H9 (cell line): ENCODE data around the gene RTN1. TPM values are rescaled to one million over a fixed set of nuclear protein-coding genes. Genes with fewer than 3 reads are reported as not detected.

Source experiments
- DNase-seq: peaks from one replicate; pipeline ENCODE4 v3.0.0-alpha.2; 2017
- H2AFZ ChIP-seq: one replicate; pipeline ENCODE4 v1.6.1; 2013; ENCODE audit warnings: mild to moderate bottlenecking, low read length, control low read depth, moderate library complexity
- H2AK5ac ChIP-seq: 2 replicates; pipeline ENCODE4 v1.6.1; 2013; ENCODE audit warnings: low read length, control low read depth, mixed read lengths; ENCODE audit not compliant: insufficient read length
- H2BK120ac ChIP-seq: one replicate; pipeline ENCODE4 v1.6.1; 2013; ENCODE audit warnings: low read depth, mild to moderate bottlenecking, low read length, control low read depth, inconsistent platforms; ENCODE audit not compliant: poor library complexity, severe bottlenecking
- H2BK12ac ChIP-seq: 2 replicates; pipeline ENCODE4 v1.6.1; 2013; ENCODE audit warnings: low read length, control low read depth, mixed read lengths, low read depth; ENCODE audit not compliant: insufficient read length
- H2BK15ac ChIP-seq: 2 replicates; pipeline ENCODE4 v1.6.1; 2013; ENCODE audit warnings: low read depth, low read length, control low read depth
- H2BK20ac ChIP-seq: one replicate; pipeline ENCODE4 v1.6.1; 2013; ENCODE audit warnings: low read depth, mild to moderate bottlenecking, low read length, control low read depth, inconsistent platforms; ENCODE audit not compliant: poor library complexity, severe bottlenecking
- H2BK5ac ChIP-seq: 2 replicates; pipeline ENCODE4 v1.6.1; 2013; ENCODE audit warnings: low read length, control low read depth, mixed read lengths; ENCODE audit not compliant: insufficient read length
- H3K14ac ChIP-seq: 2 replicates; pipeline ENCODE4 v1.6.1; 2013; ENCODE audit warnings: low read length, control low read depth; ENCODE audit not compliant: insufficient read depth
- H3K18ac ChIP-seq: 2 replicates; pipeline ENCODE4 v1.6.1; 2013; ENCODE audit warnings: low read depth, mild to moderate bottlenecking, mixed read lengths, low read length, control low read depth; ENCODE audit not compliant: insufficient read length
- H3K23ac ChIP-seq: 2 replicates; pipeline ENCODE4 v1.6.1; 2013; ENCODE audit warnings: low read length, control low read depth, mixed read lengths, low read depth; ENCODE audit not compliant: insufficient read length
- H3K23me2 ChIP-seq: 2 replicates; pipeline ENCODE4 v1.6.1; 2013; ENCODE audit warnings: low read depth, mild to moderate bottlenecking, mixed read lengths, low read length, control low read depth; ENCODE audit not compliant: insufficient read length, poor library complexity, severe bottlenecking
- H3K27ac ChIP-seq: 2 replicates; pipeline ENCODE4 v1.5.1; 2013; ENCODE audit warnings: low read length, control low read depth, mixed read lengths, low read depth; ENCODE audit not compliant: insufficient read length
- H3K27me3 ChIP-seq: 2 replicates; pipeline ENCODE4 v1.6.1; 2013; ENCODE audit warnings: low read length, control low read depth, inconsistent platforms; ENCODE audit not compliant: insufficient read depth
- H3K4ac ChIP-seq: 2 replicates; pipeline ENCODE4 v1.6.1; 2013; ENCODE audit warnings: low read depth, mild to moderate bottlenecking, control low read depth, inconsistent platforms, low read length, moderate library complexity
- H3K4me1 ChIP-seq: 2 replicates; pipeline ENCODE4 v1.6.1; 2013; ENCODE audit warnings: low read length, control low read depth, inconsistent platforms; ENCODE audit not compliant: insufficient read depth
- H3K4me2 ChIP-seq: 2 replicates; pipeline ENCODE4 v1.6.1; 2013; ENCODE audit warnings: low read length, control low read depth, mixed read lengths; ENCODE audit not compliant: insufficient read length, insufficient read depth
- H3K56ac ChIP-seq: 2 replicates; pipeline ENCODE4 v1.6.1; 2013; ENCODE audit warnings: low read depth, mild to moderate bottlenecking, mixed read lengths, low read length, control low read depth; ENCODE audit not compliant: insufficient read length
- H3K79me1 ChIP-seq: 2 replicates; pipeline ENCODE4 v1.6.1; 2013; ENCODE audit warnings: low read depth, mild to moderate bottlenecking, moderate library complexity, low read length, control low read depth, inconsistent platforms; ENCODE audit not compliant: insufficient read depth, poor library complexity, severe bottlenecking
- H3K79me2 ChIP-seq: 2 replicates; pipeline ENCODE4 v1.6.1; 2013; ENCODE audit warnings: low read length, control low read depth, inconsistent platforms; ENCODE audit not compliant: insufficient read depth
- H3K9ac ChIP-seq: 2 replicates; pipeline ENCODE4 v1.6.1; 2013; ENCODE audit warnings: low read length, control low read depth, mixed read lengths; ENCODE audit not compliant: insufficient read length; ENCODE audit errors: extremely low read depth
- H3K9me3 ChIP-seq: one replicate; pipeline ENCODE4 v1.6.1; 2013; ENCODE audit warnings: low read depth, low read length, inconsistent platforms; ENCODE audit not compliant: control insufficient read depth
- H3T11ph ChIP-seq: one replicate; pipeline ENCODE4 v1.6.1; 2013; ENCODE audit warnings: mild to moderate bottlenecking, low read length, control low read depth, inconsistent platforms
- H4K20me1 ChIP-seq: one replicate; pipeline ENCODE4 v1.6.1; 2013; ENCODE audit not compliant: control insufficient read depth, insufficient read length, insufficient read depth
- H4K5ac ChIP-seq: 2 replicates; pipeline ENCODE4 v1.6.1; 2013; ENCODE audit warnings: low read depth, mild to moderate bottlenecking, mixed read lengths, low read length, control low read depth; ENCODE audit not compliant: insufficient read length
- H4K8ac ChIP-seq: replicated peaks from 2 replicates; pipeline ENCODE4 v1.6.1; 2013; ENCODE audit warnings: low read length, control low read depth, mixed read lengths, low read depth; ENCODE audit not compliant: insufficient read length
- H4K91ac ChIP-seq: 2 replicates; pipeline ENCODE4 v1.6.1; 2013; ENCODE audit warnings: low read depth, mild to moderate bottlenecking, moderate library complexity, mixed read lengths, low read length, control low read depth; ENCODE audit not compliant: insufficient read length
- H3K27ac Mint-ChIP-seq, 3 experiments: 2 replicates in 2 of 3; 3 replicates in 1 of 3; pipeline ENCODE4 v1.8.0; 2020 to 2021; ENCODE audit warnings: mixed read lengths in 3 of 3, mild to moderate bottlenecking in 1 of 3, moderate library complexity in 1 of 3
- H3K27me3 Mint-ChIP-seq: 2 replicates; pipeline ENCODE4 v1.8.0; 2021; ENCODE audit warnings: low read depth, mild to moderate bottlenecking, moderate library complexity, mixed read lengths
- H3K36me3 Mint-ChIP-seq, 3 experiments: 2 replicates in 2 of 3; 3 replicates in 1 of 3; pipeline ENCODE4 v1.8.0; 2020 to 2021; ENCODE audit warnings: low read depth in 3 of 3, mixed read lengths in 3 of 3; ENCODE audit not compliant: insufficient read depth in 1 of 3
- H3K4me1 Mint-ChIP-seq, 2 experiments: 2 replicates each; pipeline ENCODE4 v1.8.0; 2020; ENCODE audit warnings: mixed read lengths in 2 of 2
- H3K4me3 Mint-ChIP-seq, 2 experiments: 2 replicates in 1 of 2; 3 replicates in 1 of 2; pipeline ENCODE4 v1.8.0; 2020 to 2021; ENCODE audit warnings: mild to moderate bottlenecking in 2 of 2, mixed read lengths in 2 of 2, moderate library complexity in 1 of 2
- H3K9me3 Mint-ChIP-seq, 2 experiments: 2 replicates in 1 of 2; 3 replicates in 1 of 2; pipeline ENCODE4 v1.8.0; 2020; ENCODE audit warnings: mild to moderate bottlenecking in 2 of 2, mixed read lengths in 2 of 2, moderate library complexity in 1 of 2
- WGBS: extraction: QIAGEN DNeasy Blood & Tissue Kit; methylation state at CpG from one replicate; pipeline ENCODE4 v1.1.7; 2013; ENCODE audit warnings: missing lambda C conversion rate, low lambda C conversion rate, mixed read lengths; ENCODE audit not compliant: insufficient read length; ENCODE audit errors: extremely low coverage; 5-methylcytosine and 5-hydroxymethylcytosine counted together
- total RNA-seq: library from RNA; stranded (reverse); gene quantifications from 2 replicates; pipeline ENCODE4 v1.2.1, GENCODE V29; 2021
- TF ChIP-seq, protein P1 (sequence below): fragments of 200-600 bp; sonication (generic); conservative IDR thresholded peaks from 3 replicates; pipeline ENCODE4 v1.8.0; 2021; ENCODE audit warnings: antibody characterized with exemption, mild to moderate bottlenecking

RTN1 gene
- total RNA-seq, 1 experiment from 2014 or later: 1.8 TPM

DNA sequence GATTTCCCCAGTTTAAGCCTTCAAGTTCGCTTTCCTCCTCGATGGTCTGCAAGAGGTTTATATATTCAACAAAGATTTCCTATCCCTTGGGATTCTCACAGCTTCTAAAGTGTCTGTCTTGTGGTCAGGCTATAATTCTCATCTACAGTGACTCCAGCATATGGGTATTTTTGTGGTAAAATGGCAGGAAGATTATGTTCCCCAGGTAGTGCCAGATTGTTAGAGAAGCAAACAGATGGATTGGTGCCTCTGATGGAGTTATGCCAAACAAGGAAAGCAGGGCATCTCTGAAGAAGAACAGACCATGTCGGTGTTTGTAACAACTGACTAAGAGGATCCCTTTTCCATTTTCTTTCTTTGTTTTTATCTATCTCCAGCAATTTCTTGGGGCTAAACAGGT, 288.4 kb downstream of the RTN1 start:
- H3K4me1 ChIP-seq: no peaks in the 10 kb centered on the region; the same call in 1 of the 2 replicates
- no peak overlapping the region for H2BK12ac ChIP-seq
- no peak overlapping the region for H2BK15ac ChIP-seq
- no peak overlapping the region for H2AFZ ChIP-seq
- no peak overlapping the region for H3K4me2 ChIP-seq
- no peaks in the 10 kb centered on the region for H4K20me1 ChIP-seq
- no peak overlapping the region for H4K91ac ChIP-seq
- H3K79me2 ChIP-seq: no peaks in the 10 kb centered on the region
- Mint-ChIP-seq H3K4me3 (no peak overlapping the region), H3K9me3 (no peaks in the 10 kb centered on the region), H3K27ac (no peak overlapping the region), H3K4me1 (peaks cover 0 to 3% of the 10 kb centered on the region in 2 experiments; a peak in 3 of 4 replicates), H3K36me3 (no peaks in the 10 kb centered on the region; a peak in 1 of 7 replicates), H3K27me3 (no peaks in the 10 kb centered on the region)
- WGBS: no CpG with 5 or more reads among the region's 3 CpGs
- TF ChIP-seq, protein P1, sequence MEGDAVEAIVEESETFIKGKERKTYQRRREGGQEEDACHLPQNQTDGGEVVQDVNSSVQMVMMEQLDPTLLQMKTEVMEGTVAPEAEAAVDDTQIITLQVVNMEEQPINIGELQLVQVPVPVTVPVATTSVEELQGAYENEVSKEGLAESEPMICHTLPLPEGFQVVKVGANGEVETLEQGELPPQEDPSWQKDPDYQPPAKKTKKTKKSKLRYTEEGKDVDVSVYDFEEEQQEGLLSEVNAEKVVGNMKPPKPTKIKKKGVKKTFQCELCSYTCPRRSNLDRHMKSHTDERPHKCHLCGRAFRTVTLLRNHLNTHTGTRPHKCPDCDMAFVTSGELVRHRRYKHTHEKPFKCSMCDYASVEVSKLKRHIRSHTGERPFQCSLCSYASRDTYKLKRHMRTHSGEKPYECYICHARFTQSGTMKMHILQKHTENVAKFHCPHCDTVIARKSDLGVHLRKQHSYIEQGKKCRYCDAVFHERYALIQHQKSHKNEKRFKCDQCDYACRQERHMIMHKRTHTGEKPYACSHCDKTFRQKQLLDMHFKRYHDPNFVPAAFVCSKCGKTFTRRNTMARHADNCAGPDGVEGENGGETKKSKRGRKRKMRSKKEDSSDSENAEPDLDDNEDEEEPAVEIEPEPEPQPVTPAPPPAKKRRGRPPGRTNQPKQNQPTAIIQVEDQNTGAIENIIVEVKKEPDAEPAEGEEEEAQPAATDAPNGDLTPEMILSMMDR: no peak
- H4K5ac ChIP-seq: no peak overlapping the region
- no peak overlapping the region for H3K27ac ChIP-seq
- no peak overlapping the region for H3K56ac ChIP-seq
- no peak overlapping the region for H2BK20ac ChIP-seq
- no peak overlapping the region for H3K14ac ChIP-seq
- DNase-seq: no peak
- no peak overlapping the region for H3K18ac ChIP-seq
- H3K23me2 ChIP-seq: no peaks in the 10 kb centered on the region
- no peak overlapping the region for H2BK5ac ChIP-seq
- no peak overlapping the region for H3K4ac ChIP-seq
- H3K9ac ChIP-seq: no peak overlapping the region
- H2AK5ac ChIP-seq: no peak overlapping the region
- no peak overlapping the region for H4K8ac ChIP-seq
- no peaks in the 10 kb centered on the region for H3K9me3 ChIP-seq
- H2BK120ac ChIP-seq: no peak overlapping the region
- no peaks in the 10 kb centered on the region for H3K79me1 ChIP-seq
- H3T11ph ChIP-seq: no peak overlapping the region
- no peaks in the 10 kb centered on the region for H3K27me3 ChIP-seq
- H3K23ac ChIP-seq: no peak overlapping the region
